SK-N-MC (cell line): ENCODE measurements around the gene GPR84.
"Not testable (repeated sequence)": the region's sequence is repeated elsewhere in the genome, so short reads cannot be mapped to it uniquely, and the experiment has no call there.

Experiments
- DNase-seq: peaks from one replicate; pipeline ENCODE4 v3.0.0-alpha.2; 2011; ENCODE audit warnings: low read depth, low spot score
- H3K27ac ChIP-seq: fragments of 200-600 bp; sonication (generic); 2 replicates; pipeline ENCODE4 v1.5.1; 2016; ENCODE audit warnings: mixed run types
- H3K36me3 ChIP-seq: fragments of 200-600 bp; sonication (generic); 2 replicates; pipeline ENCODE4 v1.6.1; 2017; ENCODE audit warnings: antibody characterized with exemption, low read length, mixed read lengths; ENCODE audit not compliant: insufficient read depth
- H3K4me3 ChIP-seq: fragments of 200-600 bp; sonication (generic); 2 replicates; pipeline ENCODE4 v1.5.1; 2016
- H3K9ac ChIP-seq: fragments of 200-600 bp; sonication (generic); 2 replicates; pipeline ENCODE4 v1.8.0; 2017; ENCODE audit warnings: mixed run types, mixed read lengths; ENCODE audit not compliant: insufficient read length
- H3K9me3 ChIP-seq: fragments of 200-600 bp; sonication (generic); 2 replicates; pipeline ENCODE4 v1.6.1; 2017; ENCODE audit warnings: low read depth, mild to moderate bottlenecking, antibody characterized with exemption, low read length, moderate library complexity, mixed read lengths
- EZH2 ChIP-seq: fragments of 200-600 bp; sonication (generic); IDR thresholded peaks from one replicate; pipeline ENCODE4 v1.6.1; 2017; ENCODE audit warnings: antibody characterized with exemption
- FOXP2 ChIP-seq: optimal IDR thresholded peaks from 2 replicates; pipeline ENCODE3; 2011; ENCODE audit warnings: mild to moderate bottlenecking, moderate library complexity; ENCODE audit not compliant: insufficient read depth; ENCODE audit errors: extremely low read length, control extremely low read depth
- POLR2AphosphoS5 ChIP-seq: IDR thresholded peaks from 2 replicates; pipeline ENCODE4 v1.6.1; 2012; ENCODE audit warnings: mild to moderate bottlenecking, low read depth, low read length, borderline replicate concordance

The GPR84 gene

GRCh38 chr12:54337280-54337842 is 26.9 kb downstream of the GPR84 start:
- Histone ChIP-seq H3K4me3 (no peak overlapping the region), H3K27ac (peak overlapping the region; percentile 55; the same call in 1 of the 2 replicates), H3K9ac (peak overlapping the region; percentile 3), H3K36me3 (peaks cover 17% of the 10 kb centered on the region), H3K9me3 (no peaks in the 10 kb centered on the region)
- no peak for DNase-seq
- no peak for TF ChIP-seq FOXP2
- TF ChIP-seq POLR2AphosphoS5: no peak
- TF ChIP-seq EZH2: no peak

GRCh38 chr12:54333420-54334034 is 30.8 kb downstream of the GPR84 start:
- Histone ChIP-seq H3K27ac (no peak overlapping the region), H3K36me3 (no peaks in the 10 kb centered on the region), H3K9me3 (no peaks in the 10 kb centered on the region), H3K9ac (no peak overlapping the region), H3K4me3 (no peak overlapping the region)
- TF ChIP-seq POLR2AphosphoS5 (no peak), FOXP2 (no peak)
- DNase-seq: no peak

- H3K36me3 ChIP-seq: no peaks in the 10 kb centered on the region
- no peak for TF ChIP-seq EZH2
- TF ChIP-seq POLR2AphosphoS5: no peak
- no peak for TF ChIP-seq FOXP2
- no peak overlapping the region for H3K4me3 ChIP-seq
- H3K9me3 ChIP-seq: no peaks in the 10 kb centered on the region
- DNase-seq: no peak
- no peak overlapping the region for H3K9ac ChIP-seq
- H3K27ac ChIP-seq: no peak overlapping the region
Observed at GRCh38 chr12:54331461-54331860, 32.8 kb downstream of the GPR84 start.

- no peaks in the 10 kb centered on the region for H3K9me3 ChIP-seq
- no peak overlapping the region for H3K27ac ChIP-seq
- no peaks in the 10 kb centered on the region for H3K36me3 ChIP-seq
- H3K4me3 ChIP-seq: no peak overlapping the region
- no peak overlapping the region for H3K9ac ChIP-seq
- no peak for DNase-seq
- no peak for TF ChIP-seq POLR2AphosphoS5
- TF ChIP-seq EZH2: no peak
- TF ChIP-seq FOXP2: no peak
Observed at GRCh38 chr12:54330442-54330841, 33.8 kb downstream of the GPR84 start.

GRCh38 chr12:54329759-54330158 is 34.5 kb downstream of the GPR84 start:
- no peak for TF ChIP-seq POLR2AphosphoS5
- TF ChIP-seq EZH2: no peak
- TF ChIP-seq FOXP2: no peak
- H3K9me3 ChIP-seq: no peaks in the 10 kb centered on the region
- H3K36me3 ChIP-seq: no peaks in the 10 kb centered on the region
- no peak overlapping the region for H3K4me3 ChIP-seq
- peak overlapping the region; percentile 26; the same call in 1 of the 2 replicates for H3K27ac ChIP-seq
- H3K9ac ChIP-seq: no peak overlapping the region
- no peak for DNase-seq

GRCh38 chr12:54328595-54329337 is 35.5 kb downstream of the GPR84 start:
- TF ChIP-seq EZH2 (no peak), POLR2AphosphoS5 (no peak), FOXP2 (no peak)
- Histone ChIP-seq H3K27ac (peak overlapping the region; percentile 23), H3K9me3 (no peaks in the 10 kb centered on the region), H3K4me3 (no peak overlapping the region), H3K36me3 (no peaks in the 10 kb centered on the region), H3K9ac (peak overlapping the region; percentile 37)
- DNase-seq: no peak

GRCh38 chr12:54325442-54326109 is 38.7 kb downstream of the GPR84 start:
- not testable (repeated sequence) for H3K36me3 ChIP-seq, DNase-seq, H3K9me3 ChIP-seq
- peak overlapping the region; percentile 29; the same call in 1 of the 2 replicates for H3K27ac ChIP-seq
- H3K9ac ChIP-seq: peak overlapping the region; percentile 81
- H3K4me3 ChIP-seq: peak overlapping the region; percentile 85

GRCh38 chr12:54324617-54325441 is 39.5 kb downstream of the GPR84 start, which contains the start of gene COPZ1:
TSS of gene COPZ1 (plus strand) at chr12:54325131. CDS start at chr12:54325164, 33 bp downstream.
- H3K36me3 ChIP-seq: no peaks in the 10 kb centered on the region
- H3K9me3 ChIP-seq: no peaks in the 10 kb centered on the region
- peak within 1 kb of the TSS; percentile 85 for H3K4me3 ChIP-seq
- DNase-seq: peak; percentile 99
- H3K27ac ChIP-seq: peak within 1 kb of the TSS; percentile 78
- TF ChIP-seq POLR2AphosphoS5 (peak; percentile 83), FOXP2 (no peak)
- H3K9ac ChIP-seq: peak within 1 kb of the TSS; percentile 81
